ENCODE measurements around the gene MAPK9. TPM values are rescaled to one million over a fixed set of nuclear protein-coding genes. Genes with fewer than 3 reads are reported as not detected.

Gene MAPK9
- total RNA-seq, 4 donors from 2014 or later: 14.5 to 27.3 (median 20.5) TPM

DNA sequence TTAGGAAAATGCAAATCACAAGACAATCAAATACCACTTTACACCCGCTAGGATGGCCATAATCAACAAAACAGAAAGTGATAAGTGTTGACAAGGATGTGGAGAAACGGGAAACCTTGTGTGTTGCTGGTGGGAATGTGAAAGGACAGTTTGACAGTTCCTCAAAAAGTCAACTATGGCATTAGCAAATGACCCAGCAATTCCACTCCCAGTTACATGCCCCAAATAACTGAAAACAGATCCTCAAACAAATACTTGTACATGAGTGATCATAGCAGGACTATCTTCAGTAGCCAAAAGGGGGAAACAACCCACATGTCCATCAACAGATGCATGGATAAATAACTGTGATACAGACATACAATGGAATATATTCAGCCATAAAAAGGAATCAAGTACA, 104.1 kb downstream of the MAPK9 start:
- Histone ChIP-seq H3K4me1 (no peaks in the 10 kb centered on the region), H3K9me3 (peaks cover 0 to 26% (median 7%) of the 10 kb centered on the region in 3 donors), H3K36me3 (no peaks in the 10 kb centered on the region), H3K4me3 (no peak overlapping the region), H3K27me3 (no peaks in the 10 kb centered on the region), H3K27ac (no peak overlapping the region)
- intact Hi-C loops (cut with DNase I): no loop called here
- TF ChIP-seq POLR2A (IDR thresholded peaks at IDR 0.05): no peak
- TF ChIP-seq, protein P1, sequence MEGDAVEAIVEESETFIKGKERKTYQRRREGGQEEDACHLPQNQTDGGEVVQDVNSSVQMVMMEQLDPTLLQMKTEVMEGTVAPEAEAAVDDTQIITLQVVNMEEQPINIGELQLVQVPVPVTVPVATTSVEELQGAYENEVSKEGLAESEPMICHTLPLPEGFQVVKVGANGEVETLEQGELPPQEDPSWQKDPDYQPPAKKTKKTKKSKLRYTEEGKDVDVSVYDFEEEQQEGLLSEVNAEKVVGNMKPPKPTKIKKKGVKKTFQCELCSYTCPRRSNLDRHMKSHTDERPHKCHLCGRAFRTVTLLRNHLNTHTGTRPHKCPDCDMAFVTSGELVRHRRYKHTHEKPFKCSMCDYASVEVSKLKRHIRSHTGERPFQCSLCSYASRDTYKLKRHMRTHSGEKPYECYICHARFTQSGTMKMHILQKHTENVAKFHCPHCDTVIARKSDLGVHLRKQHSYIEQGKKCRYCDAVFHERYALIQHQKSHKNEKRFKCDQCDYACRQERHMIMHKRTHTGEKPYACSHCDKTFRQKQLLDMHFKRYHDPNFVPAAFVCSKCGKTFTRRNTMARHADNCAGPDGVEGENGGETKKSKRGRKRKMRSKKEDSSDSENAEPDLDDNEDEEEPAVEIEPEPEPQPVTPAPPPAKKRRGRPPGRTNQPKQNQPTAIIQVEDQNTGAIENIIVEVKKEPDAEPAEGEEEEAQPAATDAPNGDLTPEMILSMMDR (IDR thresholded peaks at IDR 0.05): no peak
- DNase-seq: no peak
- 48 to 77% methylated on average over 2 of the region's 2 CpGs for WGBS, 2 donors

Other genes starting within 250 kb of the MAPK9 start
- gene RNF130, start 220.3 kb downstream of the MAPK9 start, total RNA-seq: 10 to 100 TPM in 3 of 4 donors, 1 to 10 TPM in 1; 9.1 to 54.6 (median 19.1) TPM
- gene RASGEF1C, start 82.9 kb downstream of the MAPK9 start, total RNA-seq: under 1 TPM in 2 of 4 donors, not detected in 2; 0.19 to 0.26 TPM
- gene GFPT2, start 61.3 kb upstream of the MAPK9 start, total RNA-seq: 10 to 100 TPM in 1 of 4 donors, 1 to 10 TPM in 2, not detected in 1; 5.5 to 15.6 (median 6.4) TPM
- 10 to 100 TPM; 11.8 to 27.5 (median 16.5) TPM for gene CNOT6, start 202.3 kb upstream of the MAPK9 start, total RNA-seq